GM23338 (cell line): ENCODE results near the gene BTRC. TPM values are rescaled to one million over a fixed set of nuclear protein-coding genes. Genes with fewer than 3 reads are reported as not detected.

Experiments used
- ATAC-seq: fragments of 200-7000 bp; cut with Tn5 transposase; 3 replicates; pipeline ENCODE4 v1.9.1; 2020
- DNase-seq: peaks from one replicate; pipeline ENCODE4 v3.0.0-alpha.2; 2015; ENCODE audit warnings: low spot score
- H2AFZ ChIP-seq: fragments of 200-600 bp; sonication (generic); 2 replicates; pipeline ENCODE4 v1.8.0; 2016; ENCODE audit warnings: antibody characterized with exemption, mild to moderate bottlenecking, moderate library complexity
- H3F3A ChIP-seq: fragments of 200-600 bp; sonication (generic); replicated peaks from 2 replicates; pipeline ENCODE4 v1.8.0; 2017; ENCODE audit warnings: antibody characterized with exemption, mixed run types, low read depth
- H3K27ac ChIP-seq: fragments of 200-600 bp; sonication (generic); 2 replicates; pipeline ENCODE4 v1.6.1; 2016; ENCODE audit warnings: low read depth
- H3K27me3 ChIP-seq: fragments of 200-600 bp; sonication (generic); 2 replicates; pipeline ENCODE4 v1.8.0; 2016; ENCODE audit warnings: mild to moderate bottlenecking, mixed run types, moderate library complexity; ENCODE audit not compliant: insufficient read depth
- H3K36me3 ChIP-seq: fragments of 200-600 bp; sonication (generic); 2 replicates; pipeline ENCODE4 v1.8.0; 2016; ENCODE audit warnings: mild to moderate bottlenecking; ENCODE audit not compliant: insufficient read depth
- H3K4me1 ChIP-seq: fragments of 200-600 bp; sonication (generic); 2 replicates; pipeline ENCODE4 v1.8.0; 2016; ENCODE audit warnings: mild to moderate bottlenecking, moderate library complexity; ENCODE audit not compliant: insufficient read depth
- H3K4me2 ChIP-seq: fragments of 200-600 bp; sonication (generic); 2 replicates; pipeline ENCODE4 v1.7.1; 2017; ENCODE audit warnings: mixed run types
- H3K4me3 ChIP-seq: fragments of 200-600 bp; sonication (generic); 2 replicates; pipeline ENCODE4 v1.6.1; 2016; ENCODE audit warnings: mixed run types
- H3K79me2 ChIP-seq: fragments of 200-600 bp; sonication (generic); replicated peaks from 2 replicates; pipeline ENCODE4 v1.8.0; 2017; ENCODE audit warnings: mild to moderate bottlenecking; ENCODE audit not compliant: insufficient read depth
- H3K9me2 ChIP-seq: fragments of 200-600 bp; sonication (generic); 2 replicates; pipeline ENCODE4 v1.8.0; 2017; ENCODE audit not compliant: insufficient read depth
- H4K20me1 ChIP-seq: fragments of 200-600 bp; sonication (generic); replicated peaks from 2 replicates; pipeline ENCODE4 v1.8.0; 2017; ENCODE audit warnings: mild to moderate bottlenecking; ENCODE audit not compliant: insufficient read depth
- H3K27ac Mint-ChIP-seq: 2 replicates; pipeline ENCODE4 v1.8.0; 2020; ENCODE audit warnings: inconsistent platforms, mild to moderate bottlenecking, moderate library complexity, mixed read lengths
- H3K27me3 Mint-ChIP-seq: 3 replicates; pipeline ENCODE4 v1.8.0; 2022; ENCODE audit warnings: low read depth, mild to moderate bottlenecking, moderate library complexity, mixed read lengths, inconsistent platforms; ENCODE audit not compliant: insufficient read depth, poor library complexity
- H3K36me3 Mint-ChIP-seq: 3 replicates; pipeline ENCODE4 v1.8.0; 2021; ENCODE audit warnings: low read depth, mild to moderate bottlenecking, inconsistent platforms, moderate library complexity, mixed read lengths
- H3K4me1 Mint-ChIP-seq: 3 replicates; pipeline ENCODE4 v1.8.0; 2020; ENCODE audit warnings: mild to moderate bottlenecking, inconsistent platforms, mixed read lengths
- H3K4me3 Mint-ChIP-seq: 3 replicates; pipeline ENCODE4 v1.8.0; 2021; ENCODE audit warnings: moderate library complexity, mild to moderate bottlenecking, inconsistent platforms, mixed read lengths
- H3K9me3 Mint-ChIP-seq: 3 replicates; pipeline ENCODE4 v1.8.0; 2020; ENCODE audit warnings: moderate library complexity, mild to moderate bottlenecking, inconsistent platforms, mixed read lengths
- CREB1 ChIP-seq: fragments of 250-450 bp; sonication (Bioruptor Pico); IDR thresholded peaks from 2 replicates; pipeline ENCODE4 v1.5.0; 2020; ENCODE audit warnings: low read depth, mild to moderate bottlenecking, moderate library complexity
- EZH2 ChIP-seq: fragments of 200-600 bp; sonication (generic); IDR thresholded peaks from one replicate; pipeline ENCODE4 v1.8.0; 2017; ENCODE audit warnings: antibody characterized with exemption, mild to moderate bottlenecking, low read depth; ENCODE audit not compliant: unreplicated experiment
- EZH2phosphoT487 ChIP-seq: fragments of 200-600 bp; sonication (generic); IDR thresholded peaks from one replicate; pipeline ENCODE4 v1.8.1; 2018; ENCODE audit warnings: antibody characterized with exemption; ENCODE audit not compliant: unreplicated experiment
- JUNB ChIP-seq: IDR thresholded peaks from one replicate; pipeline ENCODE4 v1.6.1; 2016; ENCODE audit warnings: antibody characterized with exemption; ENCODE audit not compliant: unreplicated experiment
- NANOG ChIP-seq: IDR thresholded peaks from 2 replicates; pipeline ENCODE4 v1.6.1; 2016; ENCODE audit warnings: antibody characterized with exemption, borderline replicate concordance
- POLR2AphosphoS5 ChIP-seq: IDR thresholded peaks from 2 replicates; pipeline ENCODE4 v1.6.1; 2016; ENCODE audit warnings: antibody characterized with exemption, low read depth
- REST ChIP-seq: IDR thresholded peaks from one replicate; pipeline ENCODE4 v1.6.1; 2018; ENCODE audit warnings: antibody characterized with exemption; ENCODE audit not compliant: unreplicated experiment
- STAT1 ChIP-seq: IDR thresholded peaks from one replicate; pipeline ENCODE4 v1.6.1; 2016; ENCODE audit warnings: antibody characterized with exemption; ENCODE audit not compliant: unreplicated experiment
- ZNF114 ChIP-seq: fragments of 250-450 bp; sonication (Bioruptor Pico); IDR thresholded peaks from 2 replicates; pipeline ENCODE4 v1.5.0; 2020; ENCODE audit warnings: mild to moderate bottlenecking, moderate library complexity
- ZNF331 ChIP-seq: fragments of 250-450 bp; sonication (Bioruptor Pico); IDR thresholded peaks from 2 replicates; pipeline ENCODE4 v1.5.0; 2020; ENCODE audit warnings: low read depth, mild to moderate bottlenecking, moderate library complexity
- polyA plus RNA-seq: library from polyadenylated mRNA; unstranded; fragments of >200 nt; fragmentation: Nextera tagmentation; extraction: Ambion mirVana; gene quantifications from 2 replicates; pipeline ENCODE4 v1.2.1, GENCODE V29; 2016
- total RNA-seq: library from RNA; depleted of rRNA; stranded (reverse); fragments of >200 nt; shearing (Covaris generic); gene quantifications from 2 replicates; pipeline ENCODE4 v1.2.3, GENCODE V29; 2014
- TF ChIP-seq, protein P1 (sequence below): fragments of 250-450 bp; sonication (Bioruptor Pico); IDR thresholded peaks from 2 replicates; pipeline ENCODE4 v1.5.0; 2020; ENCODE audit warnings: mild to moderate bottlenecking, moderate library complexity
- TF ChIP-seq, protein P2 (sequence below): IDR thresholded peaks from 2 replicates; pipeline ENCODE4 v1.6.1; 2016; ENCODE audit warnings: antibody characterized with exemption
- TF ChIP-seq, protein P3 (sequence below), 2 experiments: fragments of 200-600 bp in 1 of 2; sonication (generic) in 1 of 2; conservative IDR thresholded peaks; 2 replicates each; pipeline versions ENCODE4 v1.5.1 to v1.6.1; 2016 to 2017; ENCODE audit warnings: antibody characterized with exemption in 2 of 2, low read depth in 2 of 2, mild to moderate bottlenecking in 2 of 2, moderate library complexity in 1 of 2

The BTRC gene
- total and polyA plus RNA-seq, 2 experiments from 2014 or later: 10.0 to 17.5 TPM

DNA sequence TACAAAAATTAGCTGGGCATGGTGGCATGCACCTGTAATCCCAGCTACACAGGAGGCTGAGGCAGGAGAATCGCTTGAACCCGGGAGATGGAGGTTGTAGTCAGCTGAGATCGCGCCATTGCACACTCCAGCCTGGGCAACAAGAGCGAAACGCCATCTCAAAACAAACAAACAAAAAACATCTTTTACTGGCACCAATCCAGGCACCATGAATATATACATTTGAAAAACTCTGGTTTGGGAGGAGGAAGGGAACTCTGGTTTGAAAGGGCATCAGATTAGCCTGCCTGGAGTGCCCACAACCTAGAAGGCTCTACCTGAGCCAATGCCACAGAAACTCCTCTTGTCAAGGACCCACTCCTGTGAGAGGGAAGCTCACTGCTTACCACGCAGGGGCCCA is 218.2 kb downstream of the BTRC start:
- H3K4me1 ChIP-seq: peaks cover 17% of the 10 kb centered on the region; the same call in 1 of the 2 replicates
- H3K9me2 ChIP-seq: no peaks in the 10 kb centered on the region
- Mint-ChIP-seq H3K27me3 (peaks cover 38% of the 10 kb centered on the region), H3K27ac (no peak overlapping the region), H3K9me3 (peaks cover 4% of the 10 kb centered on the region), H3K4me3 (no peak overlapping the region), H3K36me3 (peaks cover 8% of the 10 kb centered on the region), H3K4me1 (peaks cover 18% of the 10 kb centered on the region)
- no peak overlapping the region for H3K4me3 ChIP-seq
- TF ChIP-seq, protein P1, sequence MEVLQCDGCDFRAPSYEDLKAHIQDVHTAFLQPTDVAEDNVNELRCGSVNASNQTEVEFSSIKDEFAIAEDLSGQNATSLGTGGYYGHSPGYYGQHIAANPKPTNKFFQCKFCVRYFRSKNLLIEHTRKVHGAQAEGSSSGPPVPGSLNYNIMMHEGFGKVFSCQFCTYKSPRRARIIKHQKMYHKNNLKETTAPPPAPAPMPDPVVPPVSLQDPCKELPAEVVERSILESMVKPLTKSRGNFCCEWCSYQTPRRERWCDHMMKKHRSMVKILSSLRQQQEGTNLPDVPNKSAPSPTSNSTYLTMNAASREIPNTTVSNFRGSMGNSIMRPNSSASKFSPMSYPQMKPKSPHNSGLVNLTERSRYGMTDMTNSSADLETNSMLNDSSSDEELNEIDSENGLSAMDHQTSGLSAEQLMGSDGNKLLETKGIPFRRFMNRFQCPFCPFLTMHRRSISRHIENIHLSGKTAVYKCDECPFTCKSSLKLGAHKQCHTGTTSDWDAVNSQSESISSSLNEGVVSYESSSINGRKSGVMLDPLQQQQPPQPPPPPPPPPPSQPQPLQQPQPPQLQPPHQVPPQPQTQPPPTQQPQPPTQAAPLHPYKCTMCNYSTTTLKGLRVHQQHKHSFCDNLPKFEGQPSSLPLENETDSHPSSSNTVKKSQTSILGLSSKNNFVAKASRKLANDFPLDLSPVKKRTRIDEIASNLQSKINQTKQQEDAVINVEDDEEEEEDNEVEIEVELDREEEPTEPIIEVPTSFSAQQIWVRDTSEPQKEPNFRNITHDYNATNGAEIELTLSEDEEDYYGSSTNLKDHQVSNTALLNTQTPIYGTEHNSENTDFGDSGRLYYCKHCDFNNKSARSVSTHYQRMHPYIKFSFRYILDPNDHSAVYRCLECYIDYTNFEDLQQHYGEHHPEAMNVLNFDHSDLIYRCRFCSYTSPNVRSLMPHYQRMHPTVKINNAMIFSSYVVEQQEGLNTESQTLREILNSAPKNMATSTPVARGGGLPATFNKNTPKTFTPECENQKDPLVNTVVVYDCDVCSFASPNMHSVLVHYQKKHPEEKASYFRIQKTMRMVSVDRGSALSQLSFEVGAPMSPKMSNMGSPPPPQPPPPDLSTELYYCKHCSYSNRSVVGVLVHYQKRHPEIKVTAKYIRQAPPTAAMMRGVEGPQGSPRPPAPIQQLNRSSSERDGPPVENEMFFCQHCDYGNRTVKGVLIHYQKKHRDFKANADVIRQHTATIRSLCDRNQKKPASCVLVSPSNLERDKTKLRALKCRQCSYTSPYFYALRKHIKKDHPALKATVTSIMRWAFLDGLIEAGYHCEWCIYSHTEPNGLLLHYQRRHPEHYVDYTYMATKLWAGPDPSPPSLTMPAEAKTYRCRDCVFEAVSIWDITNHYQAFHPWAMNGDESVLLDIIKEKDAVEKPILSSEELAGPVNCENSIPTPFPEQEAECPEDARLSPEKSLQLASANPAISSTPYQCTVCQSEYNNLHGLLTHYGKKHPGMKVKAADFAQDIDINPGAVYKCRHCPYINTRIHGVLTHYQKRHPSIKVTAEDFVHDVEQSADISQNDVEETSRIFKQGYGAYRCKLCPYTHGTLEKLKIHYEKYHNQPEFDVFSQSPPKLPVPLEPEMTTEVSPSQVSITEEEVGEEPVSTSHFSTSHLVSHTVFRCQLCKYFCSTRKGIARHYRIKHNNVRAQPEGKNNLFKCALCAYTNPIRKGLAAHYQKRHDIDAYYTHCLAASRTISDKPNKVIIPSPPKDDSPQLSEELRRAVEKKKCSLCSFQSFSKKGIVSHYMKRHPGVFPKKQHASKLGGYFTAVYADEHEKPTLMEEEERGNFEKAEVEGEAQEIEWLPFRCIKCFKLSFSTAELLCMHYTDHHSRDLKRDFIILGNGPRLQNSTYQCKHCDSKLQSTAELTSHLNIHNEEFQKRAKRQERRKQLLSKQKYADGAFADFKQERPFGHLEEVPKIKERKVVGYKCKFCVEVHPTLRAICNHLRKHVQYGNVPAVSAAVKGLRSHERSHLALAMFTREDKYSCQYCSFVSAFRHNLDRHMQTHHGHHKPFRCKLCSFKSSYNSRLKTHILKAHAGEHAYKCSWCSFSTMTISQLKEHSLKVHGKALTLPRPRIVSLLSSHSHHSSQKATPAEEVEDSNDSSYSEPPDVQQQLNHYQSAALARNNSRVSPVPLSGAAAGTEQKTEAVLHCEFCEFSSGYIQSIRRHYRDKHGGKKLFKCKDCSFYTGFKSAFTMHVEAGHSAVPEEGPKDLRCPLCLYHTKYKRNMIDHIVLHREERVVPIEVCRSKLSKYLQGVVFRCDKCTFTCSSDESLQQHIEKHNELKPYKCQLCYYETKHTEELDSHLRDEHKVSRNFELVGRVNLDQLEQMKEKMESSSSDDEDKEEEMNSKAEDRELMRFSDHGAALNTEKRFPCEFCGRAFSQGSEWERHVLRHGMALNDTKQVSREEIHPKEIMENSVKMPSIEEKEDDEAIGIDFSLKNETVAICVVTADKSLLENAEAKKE (CRISPR knock-in tag): no peak
- TF ChIP-seq POLR2AphosphoS5: no peak
- no peak for TF ChIP-seq JUNB
- TF ChIP-seq EZH2phosphoT487: no peak
- TF ChIP-seq REST: no peak
- TF ChIP-seq, protein P2, sequence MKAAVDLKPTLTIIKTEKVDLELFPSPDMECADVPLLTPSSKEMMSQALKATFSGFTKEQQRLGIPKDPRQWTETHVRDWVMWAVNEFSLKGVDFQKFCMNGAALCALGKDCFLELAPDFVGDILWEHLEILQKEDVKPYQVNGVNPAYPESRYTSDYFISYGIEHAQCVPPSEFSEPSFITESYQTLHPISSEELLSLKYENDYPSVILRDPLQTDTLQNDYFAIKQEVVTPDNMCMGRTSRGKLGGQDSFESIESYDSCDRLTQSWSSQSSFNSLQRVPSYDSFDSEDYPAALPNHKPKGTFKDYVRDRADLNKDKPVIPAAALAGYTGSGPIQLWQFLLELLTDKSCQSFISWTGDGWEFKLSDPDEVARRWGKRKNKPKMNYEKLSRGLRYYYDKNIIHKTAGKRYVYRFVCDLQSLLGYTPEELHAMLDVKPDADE: no peak
- TF ChIP-seq CREB1 (CRISPR knock-in tag): no peak
- no peak for TF ChIP-seq ZNF114
- TF ChIP-seq, protein P3, sequence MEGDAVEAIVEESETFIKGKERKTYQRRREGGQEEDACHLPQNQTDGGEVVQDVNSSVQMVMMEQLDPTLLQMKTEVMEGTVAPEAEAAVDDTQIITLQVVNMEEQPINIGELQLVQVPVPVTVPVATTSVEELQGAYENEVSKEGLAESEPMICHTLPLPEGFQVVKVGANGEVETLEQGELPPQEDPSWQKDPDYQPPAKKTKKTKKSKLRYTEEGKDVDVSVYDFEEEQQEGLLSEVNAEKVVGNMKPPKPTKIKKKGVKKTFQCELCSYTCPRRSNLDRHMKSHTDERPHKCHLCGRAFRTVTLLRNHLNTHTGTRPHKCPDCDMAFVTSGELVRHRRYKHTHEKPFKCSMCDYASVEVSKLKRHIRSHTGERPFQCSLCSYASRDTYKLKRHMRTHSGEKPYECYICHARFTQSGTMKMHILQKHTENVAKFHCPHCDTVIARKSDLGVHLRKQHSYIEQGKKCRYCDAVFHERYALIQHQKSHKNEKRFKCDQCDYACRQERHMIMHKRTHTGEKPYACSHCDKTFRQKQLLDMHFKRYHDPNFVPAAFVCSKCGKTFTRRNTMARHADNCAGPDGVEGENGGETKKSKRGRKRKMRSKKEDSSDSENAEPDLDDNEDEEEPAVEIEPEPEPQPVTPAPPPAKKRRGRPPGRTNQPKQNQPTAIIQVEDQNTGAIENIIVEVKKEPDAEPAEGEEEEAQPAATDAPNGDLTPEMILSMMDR (conservative IDR thresholded peaks at IDR 0.05; ENCODE audit: low read depth in 2 of 2): no peak
- no peak for TF ChIP-seq STAT1
- TF ChIP-seq EZH2: no peak
- TF ChIP-seq ZNF331 (CRISPR knock-in tag): no peak
- TF ChIP-seq NANOG: no peak
- peaks cover 2% of the 10 kb centered on the region; the same call in 1 of the 2 replicates for H3F3A ChIP-seq
- H3K79me2 ChIP-seq: no peaks in the 10 kb centered on the region
- H3K27ac ChIP-seq: no peak overlapping the region
- H3K4me2 ChIP-seq: no peak overlapping the region
- no peak overlapping the region for H2AFZ ChIP-seq
- no peaks in the 10 kb centered on the region for H4K20me1 ChIP-seq
- H3K36me3 ChIP-seq: no peaks in the 10 kb centered on the region; the same call in 1 of the 2 replicates
- peaks cover 61% of the 10 kb centered on the region for H3K27me3 ChIP-seq
- ATAC-seq (no peak), DNase-seq (no peak)
